Measurements from ENCODE around the gene TGFBR2.

The TGFBR2 gene

GRCh38 chr3:30694148-30694547 lies 87.7 kb downstream of the TGFBR2 start:
- DNase-seq: no peak

GRCh38 chr3:30694668-30695067 lies 88.3 kb downstream of the TGFBR2 start:
- DNase-seq: no peak

- no peak for DNase-seq
Measured at GRCh38 chr3:30695302-30696061, 89.1 kb downstream of the TGFBR2 start.

GRCh38 chr3:30696403-30696819 lies 90.0 kb downstream of the TGFBR2 start:
- DNase-seq: no peak

- no peak for DNase-seq
Measured at GRCh38 chr3:30696896-30697295, 90.5 kb downstream of the TGFBR2 start.

- no peak for DNase-seq
Measured at GRCh38 chr3:30698549-30698948, 92.1 kb downstream of the TGFBR2 start.

GRCh38 chr3:30699927-30700326 lies 93.5 kb downstream of the TGFBR2 start:
- DNase-seq: no peak

- DNase-seq: no peak
Measured at GRCh38 chr3:30700702-30701321, 94.4 kb downstream of the TGFBR2 start.

- no peak for DNase-seq
Measured at GRCh38 chr3:30702038-30702827, 95.8 kb downstream of the TGFBR2 start.

- DNase-seq: no peak
Measured at GRCh38 chr3:30702828-30703397, 96.5 kb downstream of the TGFBR2 start.

- DNase-seq: no peak
Measured at GRCh38 chr3:30704931-30705890, 98.8 kb downstream of the TGFBR2 start.

GRCh38 chr3:30707825-30708224 lies 101.4 kb downstream of the TGFBR2 start:
- no peak for DNase-seq

- no peak for DNase-seq
Measured at GRCh38 chr3:30708472-30708871, 102.1 kb downstream of the TGFBR2 start.

- DNase-seq: no peak
Measured at GRCh38 chr3:30710017-30710416, 103.6 kb downstream of the TGFBR2 start.

GRCh38 chr3:30711151-30711550 lies 104.8 kb downstream of the TGFBR2 start:
- DNase-seq: no peak

GRCh38 chr3:30711867-30712266 lies 105.5 kb downstream of the TGFBR2 start:
- DNase-seq: no peak

- DNase-seq: no peak
Measured at GRCh38 chr3:30712991-30713390, 106.6 kb downstream of the TGFBR2 start.

- no peak for DNase-seq
Measured at GRCh38 chr3:30713885-30714503, 107.6 kb downstream of the TGFBR2 start.

GRCh38 chr3:30719536-30719935 lies 113.1 kb downstream of the TGFBR2 start:
- DNase-seq: no peak

GRCh38 chr3:30720586-30721313 lies 114.3 kb downstream of the TGFBR2 start:
- DNase-seq: no peak

- no peak for DNase-seq
Measured at GRCh38 chr3:30721314-30721634, 114.9 kb downstream of the TGFBR2 start.
